Transverse colon (tissue), 3 donors: Measurements from ENCODE around the gene CCDC15.

ENCODE experiments used
- CTCF ChIP-seq, 5 experiments: fragments of 200-600 bp in 3 of 5; fragments of 450-650 bp in 2 of 5; sonication (generic) in 3 of 5; IDR thresholded peaks; 1 replicate in 2 of 5; 2 replicates in 3 of 5; pipeline ENCODE4 v1.5.1; 2016 to 2017; ENCODE audit warnings: antibody characterized with exemption in 5 of 5, inconsistent platforms in 3 of 5, mild to moderate bottlenecking in 2 of 5, moderate library complexity in 1 of 5
- POLR2A ChIP-seq: fragments of 450-650 bp; IDR thresholded peaks from one replicate; pipeline ENCODE4 v1.6.1; 2016; ENCODE audit warnings: antibody characterized with exemption, mild to moderate bottlenecking, moderate library complexity

- TF ChIP-seq POLR2A (no peak), CTCF (IDR thresholded peaks at IDR 0.05) (no peak)
These were observed 19.0 kb upstream of the CCDC15 start for GRCh38 chr11:124934862-124935547.
